H1 (cell line): ENCODE data around the gene CCDC174. TPM values are rescaled to one million over a fixed set of nuclear protein-coding genes. Genes with fewer than 3 reads are reported as not detected.

Experiments
- CTCF ChIA-PET: fragments of 300-600 bp; sonication (Branson Sonifier 250); formaldehyde crosslinking; loops from one replicate; lab custom pipeline; 2021; ENCODE audit not compliant: partially characterized antibody; lab: Charles Lee
- POLR2A ChIA-PET: fragments of 300-600 bp; sonication (Branson Sonifier 250); formaldehyde crosslinking; loops from one replicate; lab custom pipeline; 2021; ENCODE audit warnings: inconsistent platforms; ENCODE audit not compliant: partially characterized antibody; lab: Charles Lee
- DNase-seq, 2 experiments: peaks; one replicate each; pipeline versions ENCODE4 v3.0.0 to v3.0.0-alpha.2; 2010 to 2022; ENCODE audit warnings: low spot score in 2 of 2, low read depth in 1 of 2, mixed read lengths in 1 of 2
- FAIRE-seq: peaks from 2 replicates; lab custom pipeline; 2011; peaks lifted over from hg19 to GRCh38; lab: Jason Lieb, UNC
- H2AFZ ChIP-seq: 2 replicates; pipeline ENCODE4 v1.8.1; 2012; ENCODE audit warnings: low read length, inconsistent platforms
- H2AK5ac ChIP-seq: 2 replicates; pipeline ENCODE4 v1.6.1; 2013; ENCODE audit warnings: low read depth, low read length
- H2BK120ac ChIP-seq: replicated peaks from 2 replicates; pipeline ENCODE3; 2013; ENCODE audit warnings: low read depth, low read length, inconsistent platforms
- H2BK12ac ChIP-seq: 2 replicates; pipeline ENCODE4 v1.6.1; 2013; ENCODE audit warnings: low read depth, low read length
- H2BK15ac ChIP-seq: 2 replicates; pipeline ENCODE4 v1.6.1; 2013; ENCODE audit warnings: low read length
- H2BK20ac ChIP-seq: 2 replicates; pipeline ENCODE4 v1.6.1; 2013; ENCODE audit warnings: low read length
- H2BK5ac ChIP-seq: 2 replicates; pipeline ENCODE4 v1.6.1; 2013; ENCODE audit warnings: low read depth, low read length
- H3K14ac ChIP-seq: 2 replicates; pipeline ENCODE4 v1.6.1; 2013; ENCODE audit warnings: inconsistent platforms; ENCODE audit not compliant: insufficient read length
- H3K18ac ChIP-seq: 2 replicates; pipeline ENCODE4 v1.6.1; 2013; ENCODE audit warnings: low read length; ENCODE audit errors: extremely low read depth
- H3K23ac ChIP-seq: 2 replicates; pipeline ENCODE4 v1.6.1; 2013; ENCODE audit warnings: inconsistent platforms; ENCODE audit not compliant: insufficient read length
- H3K23me2 ChIP-seq: 2 replicates; pipeline ENCODE4 v1.6.1; 2013; ENCODE audit warnings: low read depth, low read length
- H3K27ac ChIP-seq: 2 replicates; pipeline ENCODE4 v1.6.1; 2011; ENCODE audit warnings: low read depth, low read length, inconsistent platforms
- H3K27me3 ChIP-seq, 4 experiments: replicated peaks in 1 of 4; 1 replicate in 1 of 4; 2 replicates in 3 of 4; pipeline versions ENCODE4 v1.6.1 to v1.8.1; 2011 to 2013; ENCODE audit warnings: low read length in 3 of 4, mild to moderate bottlenecking in 3 of 4, inconsistent platforms in 2 of 4, mixed read lengths in 2 of 4, moderate library complexity in 1 of 4; ENCODE audit not compliant: control insufficient read depth in 3 of 4, insufficient read depth in 3 of 4; ENCODE audit errors: extremely low read depth in 1 of 4
- H3K36me3 ChIP-seq, 4 experiments: 2 replicates each; pipeline versions ENCODE4 v1.6.1 to v1.8.1; 2011 to 2013; ENCODE audit warnings: mild to moderate bottlenecking in 4 of 4, low read length in 3 of 4, moderate library complexity in 2 of 4, control low read depth in 1 of 4, inconsistent platforms in 1 of 4; ENCODE audit not compliant: insufficient read depth in 4 of 4, control insufficient read depth in 2 of 4
- H3K4ac ChIP-seq: replicated peaks from 2 replicates; pipeline ENCODE3; 2013; ENCODE audit warnings: low read length, low read depth, mixed read lengths, inconsistent platforms; ENCODE audit not compliant: insufficient read length
- H3K4me1 ChIP-seq, 4 experiments: replicated peaks in 1 of 4; 1 replicate in 1 of 4; 2 replicates in 3 of 4; pipeline versions ENCODE4 v1.6.1 to v1.8.1; 2011 to 2013; ENCODE audit warnings: low read length in 3 of 4, inconsistent platforms in 2 of 4, mixed read lengths in 1 of 4; ENCODE audit not compliant: insufficient read depth in 4 of 4, control insufficient read depth in 3 of 4
- H3K4me2 ChIP-seq, 2 experiments: 2 replicates each; pipeline versions ENCODE4 v1.6.1 to v1.8.1; 2011 to 2013; ENCODE audit warnings: low read depth in 2 of 2, low read length in 2 of 2, control low read depth in 1 of 2, inconsistent platforms in 1 of 2, mild to moderate bottlenecking in 1 of 2; ENCODE audit not compliant: insufficient read depth in 1 of 2
- H3K4me3 ChIP-seq, 4 experiments: fragments of 200-600, 300-600 bp in 1 of 4; sonication (generic), shearing (Covaris generic), sonication (Bioruptor Twin) in 1 of 4; 2 replicates each; pipeline versions ENCODE4 v1.5.1 to v1.8.1; 2011 to 2016; ENCODE audit warnings: low read length in 4 of 4, low read depth in 3 of 4, control low read depth in 2 of 4, inconsistent platforms in 2 of 4, mild to moderate bottlenecking in 2 of 4, mixed read lengths in 1 of 4, moderate library complexity in 1 of 4; ENCODE audit not compliant: insufficient read depth in 2 of 4; ENCODE audit errors: extremely low read depth in 1 of 4
- H3K56ac ChIP-seq: replicated peaks from 2 replicates; pipeline ENCODE3; 2013; ENCODE audit warnings: low read depth, mild to moderate bottlenecking, mixed read lengths, low read length, inconsistent platforms; ENCODE audit not compliant: insufficient read length
- H3K79me1 ChIP-seq: 2 replicates; pipeline ENCODE4 v1.6.1; 2013; ENCODE audit warnings: low read depth, low read length, control low read depth
- H3K79me2 ChIP-seq, 2 experiments: 2 replicates each; pipeline versions ENCODE4 v1.6.1 to v1.8.1; 2012 to 2013; ENCODE audit warnings: low read length in 2 of 2, mild to moderate bottlenecking in 2 of 2, inconsistent platforms in 1 of 2; ENCODE audit not compliant: insufficient read depth in 2 of 2, control insufficient read depth in 1 of 2
- H3K9ac ChIP-seq, 4 experiments: replicated peaks in 1 of 4; 1 replicate in 1 of 4; 2 replicates in 3 of 4; pipeline versions ENCODE4 v1.6.1 to v1.8.1; 2011 to 2013; ENCODE audit warnings: low read depth in 3 of 4, low read length in 3 of 4, control low read depth in 2 of 4, mild to moderate bottlenecking in 2 of 4, moderate library complexity in 2 of 4, inconsistent platforms in 1 of 4; ENCODE audit errors: extremely low read depth in 1 of 4
- H3K9me3 ChIP-seq, 2 experiments: 2 replicates each; pipeline versions ENCODE4 v1.6.1 to v1.8.1; 2012 to 2013; ENCODE audit warnings: mild to moderate bottlenecking in 2 of 2, moderate library complexity in 2 of 2, control low read depth in 1 of 2, inconsistent platforms in 1 of 2, low read depth in 1 of 2, low read length in 1 of 2, mixed read lengths in 1 of 2; ENCODE audit not compliant: insufficient read depth in 2 of 2
- H4K20me1 ChIP-seq, 2 experiments: replicated peaks in 1 of 2; 2 replicates each; pipeline versions ENCODE3 to v1.8.1; 2011 to 2013; ENCODE audit warnings: inconsistent platforms in 2 of 2, low read length in 2 of 2, mild to moderate bottlenecking in 1 of 2; ENCODE audit not compliant: insufficient read depth in 2 of 2, control insufficient read depth in 1 of 2
- H4K5ac ChIP-seq: 2 replicates; pipeline ENCODE4 v1.6.1; 2013; ENCODE audit warnings: low read length, low read depth, mixed read lengths, inconsistent platforms; ENCODE audit not compliant: insufficient read length
- H4K8ac ChIP-seq: 2 replicates; pipeline ENCODE4 v1.8.0; 2013; ENCODE audit warnings: mild to moderate bottlenecking, moderate library complexity, low read length, inconsistent platforms; ENCODE audit not compliant: insufficient read depth; ENCODE audit errors: extremely low read depth
- H4K91ac ChIP-seq: replicated peaks from 2 replicates; pipeline ENCODE3; 2013; ENCODE audit warnings: low read length, mixed read lengths, inconsistent platforms; ENCODE audit not compliant: insufficient read length
- CBX8 ChIP-seq: fragments of 300-800, 300-1000 bp; sonication (generic); IDR thresholded peaks from 2 replicates; pipeline ENCODE4 v1.7.1; 2016; ENCODE audit warnings: low read depth, low read length, borderline replicate concordance
- CEBPB ChIP-seq: IDR thresholded peaks from 2 replicates; pipeline ENCODE4 v1.6.1; 2012; ENCODE audit warnings: low read depth, low read length
- CTBP2 ChIP-seq: IDR thresholded peaks from 2 replicates; pipeline ENCODE4 v1.7.0; 2011; ENCODE audit warnings: borderline replicate concordance, mild to moderate bottlenecking, moderate library complexity, mixed read lengths, low read length; ENCODE audit not compliant: insufficient read depth, insufficient read length
- CTCF ChIP-seq, 3 experiments: IDR thresholded peaks; 1 replicate in 2 of 3; 2 replicates in 1 of 3; pipeline versions ENCODE4 v1.5.1 to v1.6.1; 2011; ENCODE audit warnings: low read length in 3 of 3, mild to moderate bottlenecking in 3 of 3, inconsistent platforms in 2 of 3, low read depth in 1 of 3, moderate library complexity in 1 of 3; ENCODE audit not compliant: insufficient read depth in 1 of 3; ENCODE audit errors: control extremely low read depth in 1 of 3
- GABPA ChIP-seq: IDR thresholded peaks from 2 replicates; pipeline ENCODE4 v1.6.1; 2011; ENCODE audit warnings: mild to moderate bottlenecking, low read length, moderate library complexity, borderline replicate concordance; ENCODE audit not compliant: insufficient read depth
- POLR2AphosphoS5 ChIP-seq: IDR thresholded peaks from 2 replicates; pipeline ENCODE4 v1.6.1; 2011; ENCODE audit warnings: low read depth, low read length
- RXRA ChIP-seq: IDR thresholded peaks from 2 replicates; pipeline ENCODE4 v1.6.1; 2011; ENCODE audit warnings: low read depth, mild to moderate bottlenecking, low read length, moderate library complexity; ENCODE audit not compliant: insufficient read depth
- SAP30 ChIP-seq: fragments of 300-600 bp; sonication (generic); IDR thresholded peaks from 2 replicates; pipeline ENCODE4 v1.7.1; 2012; ENCODE audit warnings: low read length, moderate library complexity, mild to moderate bottlenecking, inconsistent platforms; ENCODE audit not compliant: insufficient read depth, insufficient replicate concordance
- SP4 ChIP-seq: IDR thresholded peaks from 2 replicates; pipeline ENCODE4 v1.6.1; 2012; ENCODE audit warnings: low read length, inconsistent platforms
- SUZ12 ChIP-seq: fragments of 200-600 bp; sonication (generic); IDR thresholded peaks from 2 replicates; pipeline ENCODE4 v1.6.1; 2012; ENCODE audit warnings: mild to moderate bottlenecking, inconsistent platforms, low read length, moderate library complexity, mixed read lengths
- WGBS, 2 experiments: shearing (Covaris generic) in 1 of 2; methylation state at CpG; one replicate each; pipeline versions ENCODE4 v1.1.6 to v1.1.7; 2013 to 2015; ENCODE audit warnings: low lambda C conversion rate in 2 of 2, mixed read lengths in 2 of 2, inconsistent platforms in 1 of 2, low coverage in 1 of 2, missing lambda C conversion rate in 1 of 2; ENCODE audit not compliant: insufficient replicate concordance in 2 of 2, insufficient coverage in 1 of 2, insufficient read length in 1 of 2; ENCODE audit errors: extremely low coverage in 1 of 2, missing lambda C conversion rate in 1 of 2; 5-methylcytosine and 5-hydroxymethylcytosine counted together
- polyA plus RNA-seq, 7 experiments: library from polyadenylated mRNA; depleted of rRNA in 3 of 7; stranded (reverse) in 5 of 7; unstranded in 2 of 7; fragments of >200 nt in 5 of 7; fragments of 200-250 nt in 2 of 7; gene quantifications; 1 replicate in 5 of 7; 2 replicates in 1 of 7; 4 replicates in 1 of 7; pipeline versions ENCODE4 v1.2.1 to v1.2.3, GENCODE V29; 2011 to 2013; ENCODE audit warnings: missing spikeins in 2 of 7, mixed read lengths in 2 of 7
- total RNA-seq: library from RNA; stranded (reverse); fragmentation: NEBNext Ultra II Directional; extraction: Animal tissue kit (Norgen Biotek cat#: 25700); gene quantifications from 2 replicates; pipeline ENCODE4 v1.2.1, GENCODE V29; 2021

CCDC174 gene
- total and polyA plus RNA-seq, 2 of the 8 experiments (the other 6 are each of a cell fraction or from before 2014, with no cell fraction given): 3.5 to 11.9 TPM

- Histone ChIP-seq H4K5ac (no peak overlapping the region), H2AFZ (no peak overlapping the region)
- POLR2A ChIA-PET: interaction anchor here (2.5 kb wide), 1 partner anchor 16 kb away, joined by 5 read pairs; the partner anchor contains the start of gene CCDC174
- no peak for TF ChIP-seq SUZ12
- no peak for TF ChIP-seq SP4
- TF ChIP-seq GABPA: no peak
- TF ChIP-seq CEBPB: no peak
- TF ChIP-seq POLR2AphosphoS5: no peak
- no peak for TF ChIP-seq CTBP2
- TF ChIP-seq SAP30: no peak
- TF ChIP-seq RXRA: no peak
- TF ChIP-seq CBX8: no peak
- TF ChIP-seq CTCF (IDR thresholded peaks at IDR 0.05; ENCODE audit: control extremely low read depth in 1 of 3, insufficient read depth in 1 of 3, low read depth in 1 of 3, low read length in 3 of 3): no peak
These were observed 16.7 kb upstream of the CCDC174 start for GRCh38 chr3:14634763-14635400.

More at GRCh38 chr3:14634763-14635400, 16.7 kb upstream of the CCDC174 start:
- Histone ChIP-seq H4K8ac (no peak overlapping the region), H3K9me3 (no peaks in the 10 kb centered on the region), H2AK5ac (0 out of 2 replicates have a peak overlapping the region, but pooled peaks have one; percentile 26), H3K23ac (no peak overlapping the region), H3K18ac (no peak overlapping the region), H2BK15ac (no peak overlapping the region), H3K27ac (no peak overlapping the region), H3K36me3 (no peaks in the 10 kb centered on the region), H3K4me1 (no peaks in the 10 kb centered on the region), H2BK120ac (no peak overlapping the region), H2BK5ac (no peak overlapping the region), H3K14ac (no peak overlapping the region), H4K20me1 (no peaks in the 10 kb centered on the region), H3K4ac (no peak overlapping the region), H3K4me2 (no peak overlapping the region), H4K91ac (no peak overlapping the region), H2BK12ac (no peak overlapping the region), H3K23me2 (no peaks in the 10 kb centered on the region), H3K79me1 (no peaks in the 10 kb centered on the region), H3K79me2 (no peaks in the 10 kb centered on the region), H3K9ac (no peak overlapping the region), H3K56ac (no peak overlapping the region), H3K4me3 (no peak overlapping the region), H3K27me3 (no peaks in the 10 kb centered on the region; a peak in 1 of 7 replicates), H2BK20ac (no peak overlapping the region)
- DNase-seq: no peak
- CTCF ChIA-PET: interaction anchor here (0.6 to 3.8 kb wide), 16 partner anchors 9 to 343 kb away, joined by 3 to 35 read pairs (median 4); partner anchors contain the start of gene CCDC174
- no peak for FAIRE-seq
- 93% methylated on average over 4 of the region's 4 CpGs; no CpG with 5 or more reads in 1 of the 2 experiments for WGBS, 2 experiments
